H1 (cell line): ENCODE results near the gene HMGN1. TPM values are rescaled to one million over a fixed set of nuclear protein-coding genes. Genes with fewer than 3 reads are reported as not detected.

Experiments
- CHD7 ChIP-seq: fragments of 300-600 bp; sonication (generic); IDR thresholded peaks from 2 replicates; pipeline ENCODE4 v1.7.1; 2012; ENCODE audit warnings: low read length, moderate library complexity, mild to moderate bottlenecking, inconsistent platforms; ENCODE audit not compliant: insufficient replicate concordance
- FOSL1 ChIP-seq: IDR thresholded peaks from 2 replicates; pipeline ENCODE4 v1.6.1; 2011; ENCODE audit warnings: mild to moderate bottlenecking, low read depth, low read length, moderate library complexity; ENCODE audit not compliant: insufficient read depth
- GTF2F1 ChIP-seq: IDR thresholded peaks from 2 replicates; pipeline ENCODE4 v1.6.1; 2012; ENCODE audit warnings: low read depth, low read length, improper control_type of control experiment, borderline replicate concordance
- polyA plus RNA-seq, 7 experiments: library from polyadenylated mRNA; depleted of rRNA in 3 of 7; stranded (reverse) in 5 of 7; unstranded in 2 of 7; fragments of >200 nt in 5 of 7; fragments of 200-250 nt in 2 of 7; gene quantifications; 1 replicate in 5 of 7; 2 replicates in 1 of 7; 4 replicates in 1 of 7; pipeline versions ENCODE4 v1.2.1 to v1.2.3, GENCODE V29; 2011 to 2013; ENCODE audit warnings: missing spikeins in 2 of 7, mixed read lengths in 2 of 7
- total RNA-seq: library from RNA; stranded (reverse); fragmentation: NEBNext Ultra II Directional; extraction: Animal tissue kit (Norgen Biotek cat#: 25700); gene quantifications from 2 replicates; pipeline ENCODE4 v1.2.1, GENCODE V29; 2021

The HMGN1 gene
- total and polyA plus RNA-seq, 2 of the 8 experiments (the other 6 are each of a cell fraction or from before 2014, with no cell fraction given), result 279 to 505 TPM

GRCh38 chr21:39317134-39318090 lies 31.5 kb downstream of the HMGN1 start (continued):
- TF ChIP-seq GTF2F1 (no peak), FOSL1 (no peak), CHD7 (no peak)
